GM19397 (cell line): ENCODE data around the gene TPPP2.

Source experiments
- ATAC-seq: cut with Tn5 transposase; IDR thresholded peaks from one replicate; pipeline ENCODE4 v1.9.1; 2021; ENCODE audit warnings: mild to moderate bottlenecking, moderate library complexity; ENCODE audit not compliant: unreplicated experiment

The TPPP2 gene

GRCh38 chr14:21074398-21075272 lies 44.6 kb downstream of the TPPP2 start:
- ATAC-seq = no peak

GRCh38 chr14:21075719-21076437 lies 45.9 kb downstream of the TPPP2 start:
- ATAC-seq = no peak

- no peak for ATAC-seq
Measured at GRCh38 chr14:21077672-21078071, 47.7 kb downstream of the TPPP2 start.

GRCh38 chr14:21078287-21078686 lies 48.3 kb downstream of the TPPP2 start:
- no peak for ATAC-seq

GRCh38 chr14:21078726-21079125 lies 48.7 kb downstream of the TPPP2 start:
- no peak for ATAC-seq

GRCh38 chr14:21081521-21082142 lies 51.6 kb downstream of the TPPP2 start:
- ATAC-seq = no peak
